Stimulated activated naive CD8-positive, alpha-beta T cell treated with anti-CD3 and anti-CD28 coated beads, Interleukin-15, amount 100 ng/mL, for 72 hours (primary cell): ENCODE data around the gene RABL6.
A peak's percentile ranks its signal among the peaks of the same experiment; 100 is the strongest.
"Not testable (repeated sequence)": the region's sequence is repeated elsewhere in the genome, so short reads cannot be mapped to it uniquely, and the experiment has no call there.

ENCODE experiments used
- ATAC-seq: fragments of 150-1000 bp; cut with Tn5 transposase; 2 replicates; pipeline ENCODE4 v1.10.0; 2021; ENCODE audit warnings: mild to moderate bottlenecking, moderate library complexity
- DNase-seq, 2 donors: peaks; one replicate each; pipeline ENCODE4 v3.0.0; 2021 to 2022
- H3K27ac Mint-ChIP-seq, 2 donors: one replicate each; pipeline ENCODE4 v1.8.0; 2022; ENCODE audit warnings: mild to moderate bottlenecking in 2 of 2, mixed read lengths in 2 of 2, moderate library complexity in 2 of 2
- H3K27me3 Mint-ChIP-seq: one replicate; pipeline ENCODE4 v1.8.0; 2022; ENCODE audit warnings: mixed read lengths
- H3K4me1 Mint-ChIP-seq: one replicate; pipeline ENCODE4 v1.8.0; 2022; ENCODE audit warnings: mild to moderate bottlenecking, mixed read lengths
- H3K4me3 Mint-ChIP-seq, 2 donors: one replicate each; pipeline ENCODE4 v1.8.0; 2022; ENCODE audit warnings: mild to moderate bottlenecking in 2 of 2, mixed read lengths in 2 of 2, moderate library complexity in 1 of 2
- H3K9me3 Mint-ChIP-seq, 2 donors: one replicate each; pipeline ENCODE4 v1.8.0; 2022; ENCODE audit warnings: mixed read lengths in 2 of 2

RABL6 gene

DNA sequence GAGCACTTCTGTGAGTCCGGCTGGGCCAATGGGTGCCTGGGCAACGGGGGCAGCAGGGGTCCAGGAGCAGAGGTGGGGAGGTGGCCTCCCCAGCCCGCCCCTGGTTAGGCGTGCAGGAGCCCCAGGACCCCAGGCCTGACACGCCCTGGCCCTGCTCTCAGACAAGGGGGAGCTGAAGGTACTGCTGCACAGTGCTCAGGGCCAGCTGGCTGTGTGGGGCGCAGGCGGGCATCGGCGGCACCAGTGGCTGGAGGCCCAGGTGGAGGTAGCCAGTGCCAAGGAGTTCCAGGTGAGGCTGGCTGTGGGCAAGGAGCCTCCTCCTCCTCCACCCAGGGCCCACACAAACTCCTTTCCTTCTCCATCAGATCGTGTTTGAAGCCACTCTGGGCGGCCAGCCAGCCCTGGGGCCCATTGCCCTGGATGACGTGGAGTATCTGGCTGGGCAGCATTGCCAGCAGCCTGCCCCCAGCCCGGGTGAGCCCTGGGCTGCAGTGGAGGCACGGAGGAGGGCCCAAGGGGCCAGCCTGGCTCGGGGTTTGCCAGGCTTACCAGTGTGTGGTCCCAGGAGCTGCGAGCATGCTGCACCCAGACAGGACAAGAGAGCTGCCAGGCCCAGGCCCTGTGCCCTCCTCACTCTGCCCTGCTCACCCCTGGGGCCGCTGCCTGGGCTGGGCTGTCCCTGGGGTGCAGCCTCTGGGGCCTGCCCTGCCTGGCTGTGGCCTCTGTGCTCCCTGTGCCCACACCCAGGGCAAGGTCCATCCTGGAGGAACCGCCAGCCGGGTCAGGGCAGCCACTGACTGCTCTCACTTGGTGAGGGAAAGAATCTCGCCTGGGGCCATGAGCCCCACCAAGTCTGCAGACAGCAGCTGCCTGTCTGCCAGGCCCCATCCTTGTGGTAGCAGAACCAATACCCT, 51.4 kb downstream of the RABL6 start:
- no peak overlapping the region for H3K4me3 Mint-ChIP-seq
- ATAC-seq, result peak; percentile 7
- no peaks in the 10 kb centered on the region for H3K27me3 Mint-ChIP-seq
- H3K4me1 Mint-ChIP-seq, result peaks cover 9% of the 10 kb centered on the region
- DNase-seq, result peak in 1 of 2 donors; percentile 12
- no peak overlapping the region for H3K27ac Mint-ChIP-seq
- no peaks in the 10 kb centered on the region for H3K9me3 Mint-ChIP-seq

DNA sequence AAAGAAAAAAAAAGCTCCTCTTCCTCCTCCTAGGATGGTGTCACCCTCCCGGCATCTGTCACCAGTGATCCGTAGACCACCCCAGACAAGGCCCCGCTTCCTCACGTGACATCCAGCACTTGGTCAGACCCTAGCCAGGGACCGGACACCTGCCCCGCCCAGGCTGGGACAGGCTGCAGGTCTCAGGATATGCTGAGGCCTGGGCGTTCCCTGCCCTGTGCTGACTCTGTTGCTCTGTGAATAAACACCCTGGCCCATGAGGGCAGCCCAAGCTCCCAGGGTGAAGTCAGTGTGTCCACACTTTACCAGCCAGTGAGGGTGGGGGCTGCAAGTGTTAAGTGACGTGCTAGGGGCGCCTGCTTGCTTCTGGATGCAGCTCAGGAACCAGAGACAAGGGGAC, 52.8 kb downstream of the RABL6 start:
- Mint-ChIP-seq H3K9me3 (no peaks in the 10 kb centered on the region), H3K27me3 (no peaks in the 10 kb centered on the region), H3K4me3 (no peak overlapping the region), H3K27ac (no peak overlapping the region), H3K4me1 (peaks cover 19% of the 10 kb centered on the region)
- DNase-seq (no peak), ATAC-seq (no peak)

DNA sequence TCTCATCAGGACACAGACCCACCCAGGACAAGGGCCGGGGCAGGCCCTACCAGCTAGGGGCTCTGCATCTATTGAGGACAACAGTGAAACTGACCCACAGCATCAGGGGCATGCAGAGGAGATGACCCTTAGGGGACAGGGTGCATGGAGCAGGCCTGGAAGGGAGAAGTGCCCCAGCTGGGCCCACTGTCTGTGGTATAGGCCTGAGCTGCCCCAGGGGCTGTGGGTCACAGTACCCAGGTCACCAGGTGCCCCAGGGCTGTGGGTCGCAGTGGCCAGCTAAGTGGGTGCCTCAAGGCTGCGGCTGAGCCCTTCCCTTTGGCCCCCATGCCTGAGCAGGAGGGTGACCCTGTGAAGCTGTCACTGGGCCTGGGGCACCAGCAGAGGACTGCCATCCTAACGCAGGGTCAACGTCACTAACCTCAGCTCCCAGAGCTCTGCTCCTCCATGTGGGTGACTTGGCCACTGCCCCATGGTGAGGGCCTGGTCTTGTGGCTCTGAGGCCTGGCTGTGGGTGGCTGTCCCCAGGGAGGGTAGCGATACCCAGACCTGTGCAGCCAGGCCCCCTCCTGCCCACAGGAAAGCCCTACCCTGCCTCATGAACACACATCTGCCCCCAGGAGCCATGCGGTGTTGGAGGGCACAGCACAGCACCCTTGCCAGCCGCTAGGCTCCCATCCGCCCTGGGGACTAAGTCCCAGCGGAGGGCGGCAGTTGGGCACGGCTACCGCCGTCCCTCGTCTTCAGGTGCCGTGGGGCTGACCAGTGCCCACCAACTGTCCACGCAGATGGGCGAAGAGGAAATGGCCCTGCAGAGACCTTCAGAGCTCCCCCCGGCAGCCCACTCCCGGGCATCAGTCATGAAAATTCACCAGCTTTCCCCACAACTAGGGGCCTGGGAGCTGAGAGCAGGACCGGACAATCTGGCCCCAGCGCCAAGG, 53.5 kb downstream of the RABL6 start:
- DNase-seq, result peak in 1 of 2 donors; percentile 8
- H3K9me3 Mint-ChIP-seq, result no peaks in the 10 kb centered on the region
- no peak overlapping the region for H3K4me3 Mint-ChIP-seq
- H3K4me1 Mint-ChIP-seq, result peaks cover 19% of the 10 kb centered on the region
- no peaks in the 10 kb centered on the region for H3K27me3 Mint-ChIP-seq
- peak overlapping the region in 1 of 2 donors; percentile 12 for H3K27ac Mint-ChIP-seq
- ATAC-seq, result no peak

DNA sequence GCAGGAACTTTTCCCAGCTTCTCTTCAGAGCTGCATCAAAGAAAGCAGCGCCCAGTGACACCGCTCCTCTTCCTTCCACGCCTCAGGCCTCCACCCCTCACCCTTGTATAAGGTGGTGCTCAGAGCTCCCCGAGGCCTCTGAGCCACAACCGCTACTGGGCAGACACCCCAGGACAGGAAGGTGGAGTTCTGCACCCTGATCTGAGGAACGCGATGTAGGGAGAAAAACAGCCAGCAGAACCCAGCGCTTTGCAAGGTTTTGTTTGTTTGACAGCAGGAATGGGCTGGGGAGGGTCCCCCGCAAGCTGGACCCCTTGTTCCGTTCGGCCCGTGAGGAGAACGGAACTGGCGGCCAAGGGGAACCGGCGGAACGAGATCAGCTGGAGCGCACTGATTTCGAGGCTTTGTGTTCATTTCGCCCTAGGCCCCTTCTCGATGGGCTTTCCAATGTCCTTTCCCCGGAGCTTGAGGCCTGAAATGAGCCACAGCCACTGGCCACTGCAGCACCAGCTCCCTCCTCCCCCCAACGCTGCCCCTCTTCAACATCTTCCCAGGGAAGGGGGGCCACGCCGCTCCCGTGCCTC, 54.2 kb downstream of the RABL6 start:
- H3K9me3 Mint-ChIP-seq, result no peaks in the 10 kb centered on the region
- ATAC-seq (no peak), DNase-seq (no peak)
- no peaks in the 10 kb centered on the region for H3K27me3 Mint-ChIP-seq
- H3K4me3 Mint-ChIP-seq, result no peak overlapping the region
- no peak overlapping the region for H3K27ac Mint-ChIP-seq
- peaks cover 20% of the 10 kb centered on the region for H3K4me1 Mint-ChIP-seq

DNA sequence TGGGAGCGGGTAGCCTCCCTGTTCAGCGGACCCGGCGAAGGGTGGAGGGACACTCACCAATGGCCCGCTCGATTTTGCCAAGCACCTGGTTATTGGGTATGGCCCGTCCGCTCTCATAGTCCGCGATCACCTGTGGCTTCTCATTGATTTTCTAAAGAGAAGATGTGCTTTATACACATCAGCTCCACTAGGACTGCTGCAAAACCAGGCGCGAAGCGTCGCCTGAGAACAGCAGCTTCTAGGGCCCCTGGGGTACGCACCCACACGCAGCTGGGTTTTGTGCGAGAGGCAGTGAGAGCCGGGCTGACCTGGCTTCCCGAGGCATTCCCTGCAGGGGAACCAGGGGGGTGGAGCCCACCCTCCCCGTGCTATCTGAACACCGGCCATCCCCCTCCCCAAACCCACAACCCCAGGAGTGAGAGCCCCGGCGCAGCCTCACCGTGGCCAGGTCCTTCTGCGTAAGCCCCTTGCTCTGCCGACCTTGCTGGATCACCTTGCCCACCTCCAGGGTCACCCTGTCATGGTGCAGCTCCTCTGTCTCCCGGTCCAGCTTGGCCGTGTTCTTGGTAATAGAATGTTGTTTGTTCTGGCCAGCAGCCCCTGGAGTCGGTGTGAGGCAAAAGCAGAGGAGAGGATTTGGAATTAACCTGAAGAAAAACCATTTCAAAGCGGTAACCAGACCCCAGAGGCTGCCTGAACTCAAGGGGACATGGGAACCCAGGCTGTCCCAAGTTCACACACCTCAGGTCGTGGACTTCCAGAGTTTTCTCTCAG, 55.3 kb downstream of the RABL6 start:
- no peaks in the 10 kb centered on the region for H3K27me3 Mint-ChIP-seq
- H3K27ac Mint-ChIP-seq, result peak overlapping the region in 1 of 2 donors; percentile 27
- ATAC-seq, result no peak
- no peaks in the 10 kb centered on the region for H3K9me3 Mint-ChIP-seq
- no peak overlapping the region for H3K4me3 Mint-ChIP-seq
- H3K4me1 Mint-ChIP-seq, result peaks cover 27% of the 10 kb centered on the region
- peak in 1 of 2 donors; percentile 8 for DNase-seq

DNA sequence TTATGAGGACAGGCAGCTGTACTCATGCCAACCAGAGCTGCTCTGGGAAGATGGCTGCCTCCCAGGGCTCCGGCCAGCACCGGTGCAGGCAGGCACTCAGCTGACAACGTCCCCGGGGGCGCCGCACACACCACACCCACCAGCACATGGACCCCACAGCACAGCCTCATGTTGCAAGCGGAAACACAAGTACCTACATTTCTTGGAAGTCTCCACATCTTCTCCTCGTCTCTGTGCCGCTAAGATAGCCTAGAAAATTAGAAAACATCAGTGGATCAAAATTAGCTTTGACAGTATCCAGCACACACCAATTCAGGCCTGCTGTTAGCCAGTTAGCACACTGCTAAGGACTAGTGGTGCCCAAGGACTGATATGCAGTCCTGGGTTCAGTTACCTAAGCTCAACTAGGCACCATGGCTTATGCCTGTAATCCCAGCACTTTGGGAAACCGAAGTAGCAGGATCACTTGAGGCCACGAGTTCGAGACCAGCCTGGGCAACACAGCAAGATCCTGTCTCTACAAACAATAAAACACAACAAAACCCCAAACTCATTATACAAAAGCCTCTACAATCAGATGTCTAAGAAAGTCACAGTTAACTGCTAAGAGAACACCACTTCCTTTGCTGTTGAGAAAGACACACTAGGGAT, 56.0 kb downstream of the RABL6 start:
- no peaks in the 10 kb centered on the region for H3K27me3 Mint-ChIP-seq
- H3K9me3 Mint-ChIP-seq, result no peaks in the 10 kb centered on the region
- peaks cover 27% of the 10 kb centered on the region for H3K4me1 Mint-ChIP-seq
- DNase-seq (no peak), ATAC-seq (no peak)
- H3K4me3 Mint-ChIP-seq, result no peak overlapping the region
- H3K27ac Mint-ChIP-seq, result peak overlapping the region in 1 of 2 donors; percentile 82

DNA sequence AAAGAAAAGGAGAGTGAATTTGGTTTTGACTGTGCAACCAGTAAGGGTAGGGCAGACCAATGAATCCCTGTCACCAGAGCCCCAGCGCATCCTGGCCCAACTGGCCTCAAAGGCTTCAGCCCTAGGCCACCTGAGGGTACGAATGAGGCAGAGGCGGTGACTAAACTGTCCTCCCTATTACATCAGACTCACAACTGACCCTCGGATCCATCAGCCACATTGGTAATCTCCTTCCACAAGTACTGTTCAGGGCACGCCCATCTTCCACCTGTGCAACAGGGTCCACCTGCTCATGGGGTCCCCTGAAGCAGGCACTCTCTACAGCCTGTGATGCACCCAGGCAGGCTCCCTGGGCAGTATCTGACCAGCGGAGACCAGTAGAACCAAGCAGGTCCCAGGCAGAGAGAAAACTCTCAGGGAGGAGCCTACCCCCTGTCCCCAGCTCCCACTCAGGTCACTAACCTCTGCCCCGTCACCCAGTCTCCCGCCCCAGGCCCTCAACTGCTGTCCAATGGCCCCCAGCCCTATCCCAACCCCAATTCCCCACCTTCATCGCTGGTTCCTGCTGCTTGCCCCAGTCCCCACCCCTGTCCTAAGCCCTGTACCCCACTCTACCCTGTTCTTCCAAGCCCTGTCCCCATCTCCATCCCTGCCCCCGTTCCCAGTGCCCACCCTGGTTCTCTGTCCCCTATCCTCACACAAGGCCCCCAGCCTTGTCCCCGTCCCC, 57.5 kb downstream of the RABL6 start:
- DNase-seq (peak in 1 of 2 donors; percentile 9), ATAC-seq (no peak)
- no peaks in the 10 kb centered on the region for H3K9me3 Mint-ChIP-seq
- peaks cover 27% of the 10 kb centered on the region for H3K4me1 Mint-ChIP-seq
- peak overlapping the region; percentile 96 to 97 for H3K27ac Mint-ChIP-seq
- H3K27me3 Mint-ChIP-seq, result no peaks in the 10 kb centered on the region
- H3K4me3 Mint-ChIP-seq, result peak overlapping the region; percentile 83 to 96

DNA sequence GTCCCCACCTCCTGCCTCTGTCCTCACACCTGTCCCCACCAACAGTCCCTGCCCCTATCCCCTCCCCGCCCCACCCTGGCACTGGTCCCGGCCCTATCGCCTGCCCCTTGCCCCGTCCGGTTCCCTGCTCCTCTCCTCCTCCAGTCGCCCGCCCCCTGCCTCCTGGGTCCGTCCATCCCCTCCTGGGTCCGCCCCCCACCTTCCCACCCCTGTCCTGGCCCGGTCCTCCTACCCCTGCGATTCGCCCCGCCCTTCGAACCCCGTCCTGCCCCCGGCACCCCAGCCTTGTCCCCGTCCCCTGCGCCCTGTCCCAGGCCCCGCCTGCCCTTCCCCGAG, 58.0 kb downstream of the RABL6 start:
- Mint-ChIP-seq H3K27ac (peak overlapping the region; percentile 96 to 97), H3K27me3 (no peaks in the 10 kb centered on the region), H3K4me3 (peak overlapping the region; percentile 83 to 96), H3K4me1 (peaks cover 27% of the 10 kb centered on the region), H3K9me3 (no peaks in the 10 kb centered on the region)
- ATAC-seq (peak; percentile 47), DNase-seq (peak in 1 of 2 donors; percentile 8)

DNA sequence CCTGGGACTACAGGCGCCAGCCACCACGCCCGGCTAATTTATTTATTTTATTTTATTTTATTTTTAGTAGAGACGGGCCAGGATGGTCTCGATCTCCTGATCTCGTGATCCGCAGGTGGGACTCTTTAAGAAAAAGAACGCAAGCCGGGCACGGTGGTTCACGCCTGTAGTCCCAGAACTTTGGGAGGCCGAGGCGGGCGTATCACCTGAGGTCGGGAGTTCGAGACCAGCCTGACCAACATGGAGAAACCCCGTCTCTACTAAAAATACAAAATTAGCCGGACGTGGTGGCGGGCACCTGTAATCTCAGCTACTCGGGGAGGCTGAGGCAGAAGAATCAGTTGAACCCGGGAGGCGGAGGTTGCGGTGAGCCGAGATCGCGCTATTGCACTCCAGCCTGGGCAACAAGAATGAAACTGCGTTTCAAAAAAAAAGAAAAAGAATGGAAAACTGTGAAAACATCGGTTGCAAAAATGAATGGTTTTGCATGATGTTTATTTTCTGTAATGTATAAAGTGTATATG, 59.2 kb downstream of the RABL6 start:
- Mint-ChIP-seq H3K4me1 (peaks cover 27% of the 10 kb centered on the region), H3K4me3 (peak overlapping the region; percentile 77 to 82), H3K27ac (peak overlapping the region; percentile 74 to 93)
- not testable (repeated sequence) for H3K9me3 Mint-ChIP-seq, H3K27me3 Mint-ChIP-seq, ATAC-seq, DNase-seq

DNA sequence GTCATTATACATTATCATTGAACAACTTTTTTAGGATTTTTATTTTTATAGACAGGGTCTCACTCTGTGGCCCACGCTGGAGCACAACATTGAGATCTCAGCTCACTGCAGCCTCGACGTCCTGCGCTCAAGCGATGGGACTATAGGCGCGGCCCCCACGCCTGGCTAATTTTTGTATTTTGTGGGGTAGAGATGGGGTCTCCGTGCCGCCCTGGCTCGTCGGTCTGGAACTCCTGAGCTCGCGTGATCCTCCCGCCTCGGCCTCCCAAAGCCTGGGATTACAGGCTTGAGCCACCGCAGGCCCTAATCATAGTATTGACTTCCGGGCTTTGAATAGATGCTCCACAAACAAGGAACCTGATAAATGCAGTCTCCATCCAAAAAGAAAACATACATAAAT, 59.7 kb downstream of the RABL6 start:
- ATAC-seq, result no peak
- Mint-ChIP-seq H3K4me1 (peaks cover 27% of the 10 kb centered on the region), H3K27ac (peak overlapping the region in 1 of 2 donors; percentile 34), H3K27me3 (no peaks in the 10 kb centered on the region), H3K4me3 (peak overlapping the region; percentile 48 to 77), H3K9me3 (peaks cover 1 to 2% of the 10 kb centered on the region in 2 donors)
- no peak for DNase-seq

DNA sequence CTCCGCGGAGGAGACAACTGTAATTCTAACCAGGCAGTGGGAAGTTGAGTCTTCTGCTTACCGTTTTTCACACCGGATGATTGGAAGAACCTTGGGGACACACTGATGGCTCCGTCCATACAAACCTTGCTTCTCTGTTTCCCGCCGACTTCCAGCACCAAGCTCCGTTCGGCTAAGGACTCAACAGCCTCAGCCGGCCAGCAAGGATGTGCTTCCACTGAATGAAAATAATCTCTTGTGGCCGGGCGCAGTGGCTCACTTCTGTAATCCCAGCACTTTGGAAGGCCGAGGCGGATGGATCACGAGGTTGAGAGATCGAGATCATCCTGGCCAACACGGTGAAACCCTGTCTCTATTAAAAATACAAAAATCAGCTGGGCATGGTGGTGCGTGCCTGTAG, 60.2 kb downstream of the RABL6 start:
- peaks cover 27% of the 10 kb centered on the region for H3K4me1 Mint-ChIP-seq
- H3K27ac Mint-ChIP-seq, result no peak overlapping the region
- peak overlapping the region; percentile 48 to 77 for H3K4me3 Mint-ChIP-seq
- no peaks in the 10 kb centered on the region for H3K27me3 Mint-ChIP-seq
- no peak for ATAC-seq
- DNase-seq, result no peak
- peaks cover 4 to 6% of the 10 kb centered on the region in 2 donors for H3K9me3 Mint-ChIP-seq

DNA sequence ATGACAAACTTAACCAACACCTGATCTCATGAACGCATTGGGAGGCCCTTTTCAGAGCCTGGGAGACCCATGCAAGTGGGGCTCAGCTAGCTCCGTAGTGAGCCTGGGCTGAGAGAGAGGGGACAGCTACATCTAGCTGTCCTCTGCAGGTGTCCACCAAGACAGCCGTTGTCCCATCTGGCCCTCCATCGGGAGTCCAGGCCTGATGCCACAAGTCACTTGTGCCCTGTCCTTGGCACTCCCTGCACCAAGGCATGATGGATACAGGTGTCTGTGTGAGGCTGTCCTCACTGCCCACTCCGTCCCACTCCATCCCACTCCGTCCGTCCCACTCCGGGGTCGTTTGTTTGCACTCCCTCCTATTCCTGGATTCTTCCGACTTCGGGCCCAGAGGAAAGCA, 60.9 kb downstream of the RABL6 start:
- DNase-seq, result peak in 1 of 2 donors; percentile 8
- Mint-ChIP-seq H3K27ac (no peak overlapping the region), H3K4me1 (peaks cover 21% of the 10 kb centered on the region), H3K4me3 (no peak overlapping the region), H3K9me3 (peaks cover 4 to 7% of the 10 kb centered on the region in 2 donors), H3K27me3 (no peaks in the 10 kb centered on the region)
- ATAC-seq, result no peak

DNA sequence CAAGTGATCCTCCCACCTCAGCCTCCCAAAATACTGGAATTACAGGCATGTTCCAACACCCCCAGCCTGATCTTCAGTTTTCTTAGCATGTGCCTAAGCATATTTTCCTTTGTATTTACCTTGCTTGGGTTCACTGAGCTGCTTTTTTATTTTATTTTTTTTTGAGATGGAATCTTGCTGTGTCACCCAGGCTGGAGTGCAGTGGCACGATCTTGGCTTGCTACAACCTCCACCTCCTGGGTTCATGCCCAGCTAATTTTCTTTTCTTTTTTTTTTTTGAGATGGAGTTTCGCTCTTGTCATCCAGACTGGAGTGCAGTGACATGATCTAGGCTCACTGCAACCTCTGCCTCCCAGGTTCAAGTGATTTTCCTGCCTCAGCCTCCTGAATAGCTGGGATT, 61.9 kb downstream of the RABL6 start:
- not testable (repeated sequence) for H3K27ac Mint-ChIP-seq, ATAC-seq, DNase-seq, H3K4me3 Mint-ChIP-seq, H3K9me3 Mint-ChIP-seq, H3K27me3 Mint-ChIP-seq
- H3K4me1 Mint-ChIP-seq, result peaks cover 17% of the 10 kb centered on the region

DNA sequence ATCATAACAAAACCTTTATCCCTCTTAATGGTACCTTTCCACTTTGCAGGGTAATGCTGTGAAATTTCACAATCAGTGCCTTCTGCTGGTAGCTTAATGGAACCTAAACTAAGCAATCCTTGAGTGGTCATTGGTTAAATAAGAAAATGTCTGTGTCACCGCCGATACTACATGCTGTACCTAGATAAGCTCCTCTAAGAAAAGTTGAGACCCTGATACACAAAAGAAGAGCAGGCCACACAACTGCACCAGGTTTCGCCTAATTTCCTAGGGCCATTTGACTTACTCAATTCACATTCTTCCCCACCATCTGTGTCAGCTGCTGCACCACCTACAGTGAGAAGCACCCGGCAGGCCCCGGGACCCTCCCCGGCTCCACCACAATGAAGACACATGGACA, 67.4 kb downstream of the RABL6 start:
- Mint-ChIP-seq H3K27me3 (no peaks in the 10 kb centered on the region), H3K4me1 (peaks cover 4% of the 10 kb centered on the region), H3K4me3 (no peak overlapping the region), H3K27ac (no peak overlapping the region), H3K9me3 (peaks cover 4 to 7% of the 10 kb centered on the region in 2 donors)
- no peak for ATAC-seq
- no peak for DNase-seq
